Mesenchymal stem cell (in vitro differentiated cells and primary cell): ENCODE data around the gene CTRB1.

Experiments
- DNase-seq: peaks from one replicate; pipeline ENCODE4 v3.0.0-alpha.2; 2013
- H2AFZ ChIP-seq: one replicate; pipeline ENCODE4 v1.6.1; 2013; ENCODE audit warnings: low read depth, mild to moderate bottlenecking, control low read depth, inconsistent platforms, low read length, moderate library complexity
- H2AK5ac ChIP-seq: 2 replicates; pipeline ENCODE4 v1.6.1; 2013; ENCODE audit warnings: low read length, moderate library complexity, mild to moderate bottlenecking, inconsistent platforms; ENCODE audit not compliant: severe bottlenecking
- H2BK120ac ChIP-seq: one replicate; pipeline ENCODE4 v1.6.1; 2013; ENCODE audit warnings: low read depth, mild to moderate bottlenecking, inconsistent platforms, low read length, moderate library complexity
- H2BK12ac ChIP-seq, 2 experiments: one replicate each; pipeline ENCODE4 v1.6.1; 2013; ENCODE audit warnings: inconsistent platforms in 2 of 2, low read length in 2 of 2, mild to moderate bottlenecking in 2 of 2, moderate library complexity in 2 of 2, control low read depth in 1 of 2
- H2BK15ac ChIP-seq: one replicate; pipeline ENCODE4 v1.6.1; 2013; ENCODE audit warnings: mild to moderate bottlenecking, low read depth, inconsistent platforms; ENCODE audit not compliant: poor library complexity, severe bottlenecking
- H2BK5ac ChIP-seq: 2 replicates; pipeline ENCODE4 v1.6.1; 2013; ENCODE audit warnings: low read depth, mild to moderate bottlenecking, low read length, control low read depth, inconsistent platforms; ENCODE audit not compliant: poor library complexity, severe bottlenecking
- H3K14ac ChIP-seq, 2 experiments: one replicate each; pipeline ENCODE4 v1.6.1; 2013; ENCODE audit warnings: inconsistent platforms in 2 of 2, low read length in 2 of 2, control low read depth in 1 of 2, mild to moderate bottlenecking in 1 of 2, moderate library complexity in 1 of 2
- H3K18ac ChIP-seq, 2 experiments: one replicate each; pipeline ENCODE4 v1.6.1; 2013; ENCODE audit warnings: inconsistent platforms in 2 of 2, low read length in 2 of 2, control low read depth in 1 of 2, low read depth in 1 of 2, mild to moderate bottlenecking in 1 of 2
- H3K23ac ChIP-seq, 2 experiments: one replicate each; pipeline ENCODE4 v1.6.1; 2013; ENCODE audit warnings: inconsistent platforms in 2 of 2, low read length in 2 of 2, mild to moderate bottlenecking in 2 of 2, moderate library complexity in 2 of 2, control low read depth in 1 of 2
- H3K27ac ChIP-seq: 2 replicates; pipeline ENCODE4 v1.5.1; 2013; ENCODE audit warnings: mild to moderate bottlenecking, moderate library complexity, low read length, control low read depth, inconsistent platforms; ENCODE audit not compliant: poor library complexity, severe bottlenecking
- H3K27me3 ChIP-seq, 2 experiments: 2 replicates each; pipeline versions ENCODE4 v1.6.1 to v1.7.0; 2013; ENCODE audit warnings: low read length in 2 of 2, mild to moderate bottlenecking in 2 of 2, moderate library complexity in 2 of 2, control low read depth in 1 of 2, inconsistent platforms in 1 of 2; ENCODE audit not compliant: control insufficient read depth in 1 of 2, insufficient read depth in 1 of 2
- H3K36me3 ChIP-seq, 2 experiments: 2 replicates each; pipeline versions ENCODE4 v1.6.1 to v1.7.0; 2013; ENCODE audit warnings: low read length in 2 of 2, control low read depth in 1 of 2, inconsistent platforms in 1 of 2, low read depth in 1 of 2, mild to moderate bottlenecking in 1 of 2; ENCODE audit not compliant: insufficient read depth in 2 of 2, control insufficient read depth in 1 of 2
- H3K4ac ChIP-seq, 2 experiments: one replicate each; pipeline ENCODE4 v1.6.1; 2013; ENCODE audit warnings: inconsistent platforms in 2 of 2, low read length in 2 of 2, mild to moderate bottlenecking in 2 of 2, moderate library complexity in 2 of 2, control low read depth in 1 of 2, low read depth in 1 of 2
- H3K4me1 ChIP-seq: 2 replicates; pipeline ENCODE4 v1.6.1; 2013; ENCODE audit warnings: low read depth, low read length, control low read depth; ENCODE audit not compliant: control insufficient read depth, insufficient read depth
- H3K4me2 ChIP-seq: 2 replicates; pipeline ENCODE4 v1.6.1; 2013; ENCODE audit warnings: low read length, mild to moderate bottlenecking, inconsistent platforms; ENCODE audit not compliant: poor library complexity, severe bottlenecking
- H3K4me3 ChIP-seq, 2 experiments: 2 replicates each; pipeline versions ENCODE4 v1.5.1 to v1.7.0; 2013; ENCODE audit warnings: low read length in 2 of 2, mild to moderate bottlenecking in 2 of 2, control low read depth in 1 of 2, low read depth in 1 of 2; ENCODE audit not compliant: insufficient read depth in 1 of 2
- H3K79me1 ChIP-seq: replicated peaks from 2 replicates; pipeline ENCODE4 v1.6.1; 2013; ENCODE audit warnings: mild to moderate bottlenecking, control low read depth, low read length, inconsistent platforms; ENCODE audit not compliant: poor library complexity, severe bottlenecking
- H3K9ac ChIP-seq: 2 replicates; pipeline ENCODE4 v1.7.0; 2013; ENCODE audit warnings: mild to moderate bottlenecking, low read length, moderate library complexity
- H3K9me3 ChIP-seq: 2 replicates; pipeline ENCODE4 v1.7.0; 2013; ENCODE audit warnings: mild to moderate bottlenecking, low read length; ENCODE audit not compliant: control insufficient read depth
- H4K8ac ChIP-seq: one replicate; pipeline ENCODE4 v1.6.1; 2013; ENCODE audit warnings: inconsistent platforms, mild to moderate bottlenecking, low read length, moderate library complexity
- H4K91ac ChIP-seq: one replicate; pipeline ENCODE4 v1.6.1; 2013; ENCODE audit warnings: mild to moderate bottlenecking, low read length, inconsistent platforms
- WGBS: methylation state at CpG from one replicate; pipeline ENCODE4 v1.1.7; 2013; ENCODE audit warnings: mixed read lengths; 5-methylcytosine and 5-hydroxymethylcytosine counted together

Gene CTRB1

GRCh38 chr16:75226550-75227360 lies 8.0 kb downstream of the CTRB1 start:
- H2BK120ac ChIP-seq = no peak overlapping the region
- no peak overlapping the region for H3K14ac ChIP-seq
- H3K27ac ChIP-seq = no peak overlapping the region
- H3K9me3 ChIP-seq = no peaks in the 10 kb centered on the region
- H3K36me3 ChIP-seq = peaks cover 45 to 47% of the 10 kb centered on the region in 2 experiments
- DNase-seq = peak; percentile 4
- no peak overlapping the region for H2BK15ac ChIP-seq
- H3K4me2 ChIP-seq = no peak overlapping the region
- H3K4me3 ChIP-seq = no peak overlapping the region
- H2AK5ac ChIP-seq = no peak overlapping the region
- H3K27me3 ChIP-seq = peaks cover 0 to 8% of the 10 kb centered on the region in 2 experiments
- H3K9ac ChIP-seq = no peak overlapping the region
- H2AFZ ChIP-seq = no peak overlapping the region
- peaks cover 17% of the 10 kb centered on the region for H3K79me1 ChIP-seq
- H4K8ac ChIP-seq = peak overlapping the region; percentile 16
- H3K18ac ChIP-seq = peak overlapping the region in 1 of 2 experiments; percentile 4
- H3K4ac ChIP-seq = peak overlapping the region in 1 of 2 experiments; percentile 42
- H4K91ac ChIP-seq = no peak overlapping the region
- H2BK5ac ChIP-seq = no peak overlapping the region
- H3K23ac ChIP-seq = no peak overlapping the region
- H3K4me1 ChIP-seq = peaks cover 42% of the 10 kb centered on the region
- WGBS = 83% methylated on average over 22 of the region's 22 CpGs
- no peak overlapping the region for H2BK12ac ChIP-seq

GRCh38 chr16:75227361-75228142 lies 8.8 kb downstream of the CTRB1 start:
- no peak overlapping the region for H3K4me2 ChIP-seq
- H2AK5ac ChIP-seq = no peak overlapping the region
- H3K27me3 ChIP-seq = peaks cover 0 to 8% of the 10 kb centered on the region in 2 experiments
- H2BK15ac ChIP-seq = no peak overlapping the region
- H3K9me3 ChIP-seq = no peaks in the 10 kb centered on the region
- no peak overlapping the region for H3K14ac ChIP-seq
- peak overlapping the region in 1 of 2 experiments; percentile 42 for H3K4ac ChIP-seq
- 95% methylated on average over 17 of the region's 18 CpGs for WGBS
- peak overlapping the region; percentile 29 for H4K8ac ChIP-seq
- no peak overlapping the region for H3K9ac ChIP-seq
- H3K27ac ChIP-seq = no peak overlapping the region
- H3K79me1 ChIP-seq = peaks cover 17% of the 10 kb centered on the region
- no peak overlapping the region for H3K23ac ChIP-seq
- peaks cover 43% of the 10 kb centered on the region for H3K4me1 ChIP-seq
- no peak overlapping the region for H2AFZ ChIP-seq
- peak overlapping the region in 1 of 2 experiments; percentile 17 for H2BK12ac ChIP-seq
- peaks cover 49 to 52% of the 10 kb centered on the region in 2 experiments for H3K36me3 ChIP-seq
- no peak overlapping the region for H2BK120ac ChIP-seq
- H3K18ac ChIP-seq = peak overlapping the region in 1 of 2 experiments; percentile 4
- H2BK5ac ChIP-seq = no peak overlapping the region
- DNase-seq = no peak
- peak overlapping the region in 1 of 2 experiments; percentile 1 for H3K4me3 ChIP-seq
- H4K91ac ChIP-seq = no peak overlapping the region

GRCh38 chr16:75228143-75228976 lies 9.6 kb downstream of the CTRB1 start:
- no peak overlapping the region for H2BK120ac ChIP-seq
- 96% methylated on average over 16 of the region's 17 CpGs for WGBS
- no peak overlapping the region for H2BK12ac ChIP-seq
- H3K18ac ChIP-seq = no peak overlapping the region
- H3K27ac ChIP-seq = no peak overlapping the region
- no peak overlapping the region for H3K4ac ChIP-seq
- no peak overlapping the region for H4K91ac ChIP-seq
- no peak overlapping the region for H3K23ac ChIP-seq
- no peak overlapping the region for H3K14ac ChIP-seq
- no peak overlapping the region for H2BK15ac ChIP-seq
- peaks cover 0 to 8% of the 10 kb centered on the region in 2 experiments for H3K27me3 ChIP-seq
- no peak for DNase-seq
- no peak overlapping the region for H4K8ac ChIP-seq
- H3K4me1 ChIP-seq = peaks cover 45% of the 10 kb centered on the region
- H2BK5ac ChIP-seq = no peak overlapping the region
- peaks cover 17% of the 10 kb centered on the region for H3K79me1 ChIP-seq
- no peak overlapping the region for H3K4me3 ChIP-seq
- no peaks in the 10 kb centered on the region for H3K9me3 ChIP-seq
- H3K36me3 ChIP-seq = peaks cover 56 to 57% of the 10 kb centered on the region in 2 experiments
- H2AFZ ChIP-seq = no peak overlapping the region
- H3K9ac ChIP-seq = no peak overlapping the region
- no peak overlapping the region for H2AK5ac ChIP-seq
- no peak overlapping the region for H3K4me2 ChIP-seq
